Measurements from ENCODE around the gene CRPPA.

- TF ChIP-seq ZBTB21 (tag by site-specific recombination; IDR thresholded peaks at IDR 0.05) (no peak), ZNF792 (tag by site-specific recombination; IDR thresholded peaks at IDR 0.05) (no peak), REST (tag by site-specific recombination; IDR thresholded peaks at IDR 0.05) (no peak), ZNF280D (tag by site-specific recombination; IDR thresholded peaks at IDR 0.05) (no peak), ATF2 (tag by site-specific recombination; IDR thresholded peaks at IDR 0.05; ENCODE audit: low read depth) (no peak), CTCF (tag by site-specific recombination; IDR thresholded peaks at IDR 0.05) (no peak), ZNF24 (tag by site-specific recombination; IDR thresholded peaks at IDR 0.05) (no peak), ZNF10 (tag by site-specific recombination; IDR thresholded peaks at IDR 0.05) (no peak), KLF16 (tag by site-specific recombination; IDR thresholded peaks at IDR 0.05) (no peak), ZNF580 (tag by site-specific recombination; IDR thresholded peaks at IDR 0.05) (no peak), ZSCAN18 (tag by site-specific recombination; IDR thresholded peaks at IDR 0.05) (no peak), ZNF391 (tag by site-specific recombination; IDR thresholded peaks at IDR 0.05; ENCODE audit: borderline replicate concordance, low read depth) (no peak), ZNF274 (IDR thresholded peaks at IDR 0.05; ENCODE audit: low read length) (no peak), ZNF274 (tag by site-specific recombination; IDR thresholded peaks at IDR 0.05; ENCODE audit: borderline replicate concordance) (no peak), TCF7L2 (IDR thresholded peaks at IDR 0.05; ENCODE audit: borderline replicate concordance, low read depth, low read length) (no peak)
Observed at GRCh38 chr7:16462431-16462889, 41.1 kb upstream of the CRPPA start.

Measured in HEK293 (cell line).